ENCODE results near the gene UROS. TPM values are rescaled to one million over a fixed set of nuclear protein-coding genes. Genes with fewer than 3 reads are reported as not detected.

Gene UROS
- total RNA-seq, 2 donors from 2014 or later, result 29.0 to 30.7 TPM

DNA sequence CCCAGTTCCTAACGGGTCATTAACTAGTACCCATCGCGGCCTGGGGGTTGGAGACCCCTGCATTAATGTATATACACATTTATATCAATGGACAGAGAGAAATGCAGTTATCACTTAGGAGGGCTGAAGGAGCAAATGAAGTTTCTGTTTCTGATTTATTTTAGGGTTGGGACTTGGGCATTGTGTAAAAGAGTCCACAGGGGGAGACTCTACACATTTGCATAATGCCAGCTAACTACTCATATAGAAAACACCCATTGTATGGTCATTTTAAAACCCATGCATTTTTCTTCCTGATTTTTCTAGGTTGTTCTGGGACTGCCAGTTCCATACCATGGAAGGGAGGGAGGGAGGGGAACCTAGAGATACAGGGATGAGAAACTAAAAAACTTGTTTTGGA, 23.8 kb upstream of the UROS start:
- no peak overlapping the region for H3K27ac Mint-ChIP-seq

DNA sequence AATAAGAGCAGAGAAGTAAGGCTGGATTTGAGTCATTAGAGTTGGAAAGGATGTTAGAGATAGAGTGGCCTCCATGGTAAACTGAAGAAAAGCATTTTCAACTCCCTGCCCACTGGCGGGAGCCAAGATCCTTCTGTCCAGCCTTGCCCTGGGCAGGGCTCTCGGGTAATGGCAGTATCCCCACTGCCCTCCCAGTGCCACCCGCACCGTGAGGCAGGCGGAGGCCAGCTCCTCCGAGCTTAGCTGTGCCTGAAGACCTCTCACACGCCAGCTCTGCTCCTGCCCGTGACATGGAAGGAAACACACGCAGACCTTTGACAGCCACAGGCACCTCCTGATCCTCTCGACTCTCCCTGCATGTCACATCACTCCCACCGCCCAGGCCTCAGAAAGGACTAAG, 22.6 kb upstream of the UROS start:
- no peak overlapping the region for H3K27ac Mint-ChIP-seq
- H3K4me3 Mint-ChIP-seq, result no peak overlapping the region
- ATAC-seq, result no peak
- peaks cover 2% of the 10 kb centered on the region for H3K4me1 Mint-ChIP-seq
- no peaks in the 10 kb centered on the region for H3K9me3 ChIP-seq (ENCODE audit: control insufficient read depth, low read length, poor library complexity, severe bottlenecking)
- no peaks in the 10 kb centered on the region for H3K27me3 Mint-ChIP-seq
- DNase-seq, result no peak
- peaks cover 4% of the 10 kb centered on the region for H3K36me3 Mint-ChIP-seq (ENCODE audit: low read depth)

More for the DNA sequence above, 23.8 kb upstream of the UROS start:
- peaks cover 6% of the 10 kb centered on the region for H3K36me3 Mint-ChIP-seq (ENCODE audit: low read depth)
- ATAC-seq, result no peak
- H3K27me3 Mint-ChIP-seq, result no peaks in the 10 kb centered on the region
- no peaks in the 10 kb centered on the region for H3K9me3 ChIP-seq (ENCODE audit: control insufficient read depth, low read length, poor library complexity, severe bottlenecking)
- no peak overlapping the region for H3K4me3 Mint-ChIP-seq
- peaks cover 4% of the 10 kb centered on the region for H3K4me1 Mint-ChIP-seq
- DNase-seq, result no peak

DNA sequence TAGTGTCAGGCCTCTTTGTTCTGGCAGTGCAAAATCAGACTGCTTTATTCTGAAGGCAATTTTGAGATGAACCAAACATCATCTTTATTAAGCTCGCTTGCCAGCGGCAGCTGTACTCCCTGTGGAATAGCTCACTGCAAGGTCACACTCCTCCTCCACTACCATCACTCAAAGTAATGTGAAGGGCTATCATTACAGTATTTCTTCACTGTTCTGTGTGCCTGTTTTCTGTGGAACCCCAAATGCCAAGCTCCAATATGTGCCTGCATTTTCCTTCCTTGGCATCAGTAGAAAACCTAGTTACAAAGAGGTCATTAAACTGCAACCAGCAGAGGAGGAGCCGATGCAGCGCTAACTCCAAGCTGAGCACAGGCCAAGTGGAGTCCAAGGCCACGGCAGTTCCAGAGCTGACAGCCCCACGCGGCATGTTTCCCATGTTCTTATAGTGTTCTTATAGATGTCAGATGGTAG, 21.7 kb upstream of the UROS start:
- Mint-ChIP-seq H3K27ac (no peak overlapping the region), H3K4me3 (no peak overlapping the region), H3K4me1 (peaks cover 2% of the 10 kb centered on the region), H3K27me3 (no peaks in the 10 kb centered on the region), H3K36me3 (ENCODE audit: low read depth) (peaks cover 2% of the 10 kb centered on the region)
- no peaks in the 10 kb centered on the region for H3K9me3 ChIP-seq (ENCODE audit: control insufficient read depth, low read length, poor library complexity, severe bottlenecking)
- DNase-seq, result no peak
- no peak for ATAC-seq

DNA sequence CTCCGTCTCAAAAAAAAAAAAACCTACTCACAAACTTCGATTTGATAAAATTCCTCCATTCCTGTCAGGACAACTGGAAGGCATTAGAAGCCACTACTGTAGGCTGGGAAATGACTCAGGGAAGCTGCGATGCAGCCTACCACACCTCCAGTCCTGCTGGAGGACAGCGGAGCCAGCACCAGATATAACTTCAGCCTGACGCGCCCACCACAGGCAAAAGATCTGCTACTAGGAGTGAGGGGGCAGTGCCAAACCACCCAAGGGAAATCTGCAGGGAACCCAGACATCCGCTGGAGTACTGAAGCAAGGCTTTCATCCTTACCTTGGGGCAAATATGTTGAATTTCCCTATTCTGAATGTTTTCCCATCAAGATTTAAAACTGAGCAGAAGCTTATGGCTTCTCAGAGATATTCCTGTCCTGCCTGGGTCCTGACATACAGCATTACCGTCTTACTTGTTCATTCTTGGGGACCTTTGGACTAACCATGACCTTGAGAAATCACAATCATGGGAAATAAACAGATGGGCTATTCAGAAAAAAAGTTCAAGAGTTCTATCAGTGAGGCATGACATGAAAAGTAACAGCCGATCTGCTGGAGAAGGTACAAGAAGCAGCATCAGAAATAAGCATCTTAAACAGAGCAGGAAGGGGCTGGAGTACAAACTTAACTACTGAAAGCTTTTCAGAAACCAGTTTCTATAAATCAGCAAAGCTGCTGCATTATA, 20.7 kb upstream of the UROS start:
- Mint-ChIP-seq H3K36me3 (ENCODE audit: low read depth) (peaks cover 2% of the 10 kb centered on the region), H3K27me3 (no peaks in the 10 kb centered on the region), H3K27ac (peak overlapping the region; percentile 27), H3K4me1 (peaks cover 2% of the 10 kb centered on the region), H3K4me3 (no peak overlapping the region)
- no peak for DNase-seq
- no peaks in the 10 kb centered on the region for H3K9me3 ChIP-seq (ENCODE audit: control insufficient read depth, low read length, poor library complexity, severe bottlenecking)
- ATAC-seq, result no peak

DNA sequence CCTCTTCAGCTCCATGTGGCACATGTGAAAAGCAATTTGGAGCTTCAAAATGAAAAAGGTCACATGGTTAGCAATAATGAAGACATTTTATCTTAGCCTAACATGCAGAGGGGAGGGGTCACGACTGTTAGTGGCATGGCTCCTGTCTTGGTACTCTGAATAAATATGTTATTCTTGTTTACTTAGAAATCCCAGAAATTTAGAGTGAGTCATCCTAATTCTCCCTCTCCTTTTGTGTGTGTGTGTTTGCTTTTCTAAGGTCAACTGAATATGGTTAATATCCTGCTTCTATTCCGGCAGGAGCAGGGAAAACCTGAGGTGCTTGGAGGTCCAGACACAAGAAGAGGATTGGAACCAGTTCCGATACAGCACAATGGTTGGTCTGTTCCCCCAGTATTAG, 17.9 kb upstream of the UROS start:
- DNase-seq, result no peak
- no peak for ATAC-seq
- peaks cover 4% of the 10 kb centered on the region for H3K4me1 Mint-ChIP-seq
- peaks cover 7% of the 10 kb centered on the region for H3K36me3 Mint-ChIP-seq (ENCODE audit: low read depth)
- H3K27me3 Mint-ChIP-seq, result no peaks in the 10 kb centered on the region
- H3K9me3 ChIP-seq (ENCODE audit: control insufficient read depth, low read length, poor library complexity, severe bottlenecking), result peaks cover under 1% of the 10 kb centered on the region
- no peak overlapping the region for H3K27ac Mint-ChIP-seq
- H3K4me3 Mint-ChIP-seq, result no peak overlapping the region

DNA sequence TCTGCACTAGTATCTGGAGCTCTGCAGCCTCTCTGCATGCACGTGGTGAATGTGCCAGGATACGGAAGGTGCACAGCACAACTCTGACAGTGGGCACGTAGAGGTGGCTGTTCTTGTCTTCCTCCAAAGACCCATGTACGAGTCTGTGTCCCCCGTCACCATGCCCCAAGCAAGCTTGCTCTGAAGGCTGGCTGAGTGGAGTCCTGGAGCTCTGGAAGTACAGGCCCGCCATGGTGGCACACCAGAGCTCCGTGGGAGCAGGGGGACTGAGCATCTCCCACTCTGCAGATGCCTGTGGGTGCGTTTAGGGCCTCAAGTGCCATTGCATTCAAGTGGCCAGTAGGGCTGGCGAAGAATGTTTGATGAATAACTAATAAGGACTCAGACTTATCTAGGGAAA, 17.3 kb upstream of the UROS start:
- H3K27me3 Mint-ChIP-seq, result no peaks in the 10 kb centered on the region
- H3K4me1 Mint-ChIP-seq, result peaks cover 4% of the 10 kb centered on the region
- DNase-seq (no peak), ATAC-seq (no peak)
- H3K9me3 ChIP-seq (ENCODE audit: control insufficient read depth, low read length, poor library complexity, severe bottlenecking), result peaks cover 3% of the 10 kb centered on the region
- H3K36me3 Mint-ChIP-seq (ENCODE audit: low read depth), result peaks cover 10% of the 10 kb centered on the region
- H3K4me3 Mint-ChIP-seq, result no peak overlapping the region
- peak overlapping the region; percentile 21 for H3K27ac Mint-ChIP-seq

DNA sequence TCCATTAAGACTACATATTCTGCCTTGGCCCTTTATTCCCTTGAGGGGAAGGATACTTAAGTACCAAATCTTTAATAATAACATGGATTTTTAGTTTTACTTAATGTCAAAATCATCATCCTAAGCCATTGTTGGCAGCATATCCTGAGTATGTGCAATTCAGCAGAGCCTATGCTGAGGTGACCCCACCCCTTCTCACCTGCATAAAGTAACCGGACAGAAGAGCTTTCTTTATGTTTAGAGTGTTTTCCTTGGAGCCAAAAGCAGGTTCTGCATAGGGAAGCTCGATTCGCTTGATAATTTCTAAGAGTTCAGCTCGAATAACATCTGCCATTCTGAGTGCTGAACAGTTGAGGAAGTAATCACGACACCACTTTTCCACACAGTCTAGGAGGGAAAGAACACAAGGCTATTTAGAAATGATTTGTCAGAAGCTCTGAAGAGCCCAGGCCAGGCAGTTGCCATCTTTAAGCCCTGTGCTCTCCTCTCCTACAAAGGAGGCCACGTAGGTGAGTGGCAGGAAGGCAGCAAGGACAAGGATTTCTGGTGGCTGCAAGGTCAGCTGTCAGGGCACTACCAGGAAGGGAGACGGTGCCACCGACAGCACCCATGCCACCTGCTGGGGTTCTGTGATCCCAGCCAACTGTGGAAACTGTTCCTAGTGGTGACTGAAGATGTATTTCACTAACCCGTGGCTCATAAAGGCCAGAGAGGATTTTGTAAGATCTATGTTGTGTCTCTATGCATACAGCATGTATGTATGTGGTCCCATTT, 15.9 kb upstream of the UROS start:
- DNase-seq (no peak), ATAC-seq (no peak)
- peaks cover 3% of the 10 kb centered on the region for H3K9me3 ChIP-seq (ENCODE audit: control insufficient read depth, low read length, poor library complexity, severe bottlenecking)
- Mint-ChIP-seq H3K4me3 (no peak overlapping the region), H3K27me3 (no peaks in the 10 kb centered on the region), H3K36me3 (ENCODE audit: low read depth) (peaks cover 10% of the 10 kb centered on the region), H3K4me1 (peaks cover 4% of the 10 kb centered on the region), H3K27ac (no peak overlapping the region)

DNA sequence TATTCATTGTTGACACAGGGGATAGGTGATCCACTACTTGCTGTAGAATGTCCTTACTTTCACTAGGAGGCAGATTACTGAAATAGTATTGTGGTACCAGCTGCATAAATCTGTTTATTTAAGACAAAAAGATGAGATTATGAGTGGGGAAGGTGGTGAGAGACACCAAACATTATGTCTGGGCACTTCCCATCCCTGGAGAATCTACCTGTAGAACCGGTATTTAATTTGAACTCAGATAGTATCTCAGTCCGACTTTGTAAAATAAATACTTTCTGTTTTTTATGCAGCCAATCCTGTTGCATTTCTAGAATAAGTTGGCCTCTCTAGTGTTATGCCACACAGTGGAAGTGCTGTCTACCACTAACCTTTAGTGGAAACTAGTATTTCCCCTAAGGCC, 13.7 kb upstream of the UROS start:
- DNase-seq, result no peak
- Mint-ChIP-seq H3K27ac (peak overlapping the region; percentile 32), H3K27me3 (no peaks in the 10 kb centered on the region), H3K36me3 (ENCODE audit: low read depth) (peaks cover 10% of the 10 kb centered on the region), H3K4me1 (peaks cover 4% of the 10 kb centered on the region), H3K4me3 (no peak overlapping the region)
- H3K9me3 ChIP-seq (ENCODE audit: control insufficient read depth, low read length, poor library complexity, severe bottlenecking), result peaks cover 3% of the 10 kb centered on the region
- no peak for ATAC-seq

DNA sequence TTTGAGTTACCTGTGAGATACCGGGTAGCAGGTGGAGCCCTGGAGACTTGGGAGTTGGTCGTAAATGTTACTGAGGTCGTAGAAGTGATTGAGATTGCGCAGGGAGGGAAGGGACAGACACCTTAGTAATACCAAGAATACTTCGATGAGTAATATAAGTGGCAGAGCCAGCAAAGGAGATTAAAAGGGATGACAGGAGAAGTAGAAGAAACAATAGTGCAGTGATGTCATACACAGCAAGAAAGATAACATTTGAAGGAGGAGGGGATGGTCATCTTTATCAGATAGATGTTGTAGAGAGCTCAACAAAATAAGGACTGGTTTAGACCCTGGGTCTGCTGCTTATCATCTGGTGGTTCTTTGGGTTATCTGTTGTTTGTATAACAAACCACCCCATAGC, 5.3 kb upstream of the UROS start:
- H3K36me3 Mint-ChIP-seq (ENCODE audit: low read depth), result peaks cover 6% of the 10 kb centered on the region
- DNase-seq, result no peak
- no peak overlapping the region for H3K4me3 Mint-ChIP-seq
- H3K4me1 Mint-ChIP-seq, result peaks cover 8% of the 10 kb centered on the region
- peak overlapping the region; percentile 83 for H3K27ac Mint-ChIP-seq
- ATAC-seq, result no peak
- H3K27me3 Mint-ChIP-seq, result no peaks in the 10 kb centered on the region
- H3K9me3 ChIP-seq (ENCODE audit: control insufficient read depth, low read length, poor library complexity, severe bottlenecking), result no peaks in the 10 kb centered on the region

DNA sequence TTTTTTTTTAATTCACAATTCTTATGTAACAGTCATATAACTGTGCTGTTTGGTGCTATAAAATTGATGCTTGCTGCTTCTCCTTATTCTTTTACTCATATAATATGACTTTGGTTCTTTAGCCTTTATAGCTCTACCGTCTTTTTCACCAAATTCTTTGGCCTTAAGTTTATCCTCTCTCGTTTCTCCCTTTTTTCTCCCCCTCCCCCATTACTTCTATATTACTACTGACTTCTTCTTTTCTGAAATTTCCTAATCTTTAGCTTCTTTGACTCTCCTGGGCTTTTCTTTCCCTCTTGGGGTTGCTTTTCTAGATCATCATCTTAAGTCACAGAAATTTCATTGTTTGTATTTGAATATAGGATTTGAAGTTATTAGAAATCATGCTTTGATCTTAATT, 4.1 kb upstream of the UROS start:
- Mint-ChIP-seq H3K27ac (peak overlapping the region; percentile 83), H3K4me3 (no peak overlapping the region)

DNA sequence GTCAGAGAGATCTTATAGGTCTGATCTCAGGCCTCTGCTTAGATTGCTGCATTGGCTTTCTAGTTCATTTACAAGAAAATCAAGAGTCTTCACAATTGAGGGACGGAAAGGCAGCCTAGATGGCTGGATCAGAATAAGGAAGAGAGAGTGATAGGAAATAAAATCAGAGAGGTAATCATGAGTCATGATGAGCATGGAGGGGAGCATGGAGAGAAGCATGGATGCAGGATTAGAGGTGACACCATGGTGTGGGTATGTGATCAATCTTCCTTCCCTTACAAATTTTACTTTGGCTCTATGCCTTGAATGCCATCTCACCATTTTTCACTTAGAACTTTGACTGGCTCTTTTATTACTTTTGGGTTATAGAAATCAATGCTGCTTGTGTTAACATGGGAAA, 1.7 kb upstream of the UROS start:
- Mint-ChIP-seq H3K27me3 (no peaks in the 10 kb centered on the region), H3K4me3 (no peak overlapping the region), H3K27ac (no peak overlapping the region), H3K36me3 (ENCODE audit: low read depth) (peaks cover 6% of the 10 kb centered on the region), H3K4me1 (peaks cover 21% of the 10 kb centered on the region)
- no peaks in the 10 kb centered on the region for H3K9me3 ChIP-seq (ENCODE audit: control insufficient read depth, low read length, poor library complexity, severe bottlenecking)
- ATAC-seq (no peak), DNase-seq (no peak)

More for the DNA sequence above, 4.1 kb upstream of the UROS start:
- ATAC-seq (no peak), DNase-seq (no peak)
- H3K4me1 Mint-ChIP-seq, result peaks cover 9% of the 10 kb centered on the region
- H3K9me3 ChIP-seq (ENCODE audit: control insufficient read depth, low read length, poor library complexity, severe bottlenecking), result no peaks in the 10 kb centered on the region
- H3K27me3 Mint-ChIP-seq, result no peaks in the 10 kb centered on the region
- peaks cover 6% of the 10 kb centered on the region for H3K36me3 Mint-ChIP-seq (ENCODE audit: low read depth)

DNA sequence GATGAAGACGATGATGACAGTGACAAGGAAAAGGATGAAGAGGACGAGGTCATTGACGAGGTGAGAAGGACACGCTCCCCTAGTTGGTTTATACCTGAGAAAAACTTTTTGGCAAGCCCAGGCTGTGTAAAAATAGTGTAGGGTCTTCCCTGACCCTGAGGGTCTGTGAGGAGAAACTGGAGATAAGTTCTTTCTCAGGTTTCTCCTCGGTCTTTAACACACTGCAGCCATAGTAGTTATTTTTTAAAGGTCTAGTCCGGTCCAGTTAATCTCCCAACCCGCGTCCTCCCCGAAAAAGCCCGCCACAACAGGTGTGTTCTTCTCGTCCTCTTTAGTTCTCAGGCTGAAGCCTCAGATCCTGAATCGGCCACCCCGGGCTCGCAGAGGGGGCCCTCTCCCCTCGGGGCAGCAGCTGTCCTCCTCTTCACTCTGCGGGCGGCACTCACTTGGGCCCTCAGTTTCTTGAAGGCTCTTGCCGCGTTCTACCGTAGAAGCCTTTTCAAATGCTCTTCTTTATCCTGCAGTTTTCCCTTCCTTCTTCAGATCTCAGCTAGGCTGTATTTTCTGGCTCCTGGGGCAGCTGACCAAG, 699 bp upstream of the UROS start:
- Mint-ChIP-seq H3K27ac (no peak overlapping the region), H3K4me3 (no peak overlapping the region), H3K27me3 (no peaks in the 10 kb centered on the region), H3K4me1 (peaks cover 21% of the 10 kb centered on the region), H3K36me3 (ENCODE audit: low read depth) (peaks cover 6% of the 10 kb centered on the region)
- no peaks in the 10 kb centered on the region for H3K9me3 ChIP-seq (ENCODE audit: control insufficient read depth, low read length, poor library complexity, severe bottlenecking)
- ATAC-seq (peak; percentile 4), DNase-seq (no peak)

DNA sequence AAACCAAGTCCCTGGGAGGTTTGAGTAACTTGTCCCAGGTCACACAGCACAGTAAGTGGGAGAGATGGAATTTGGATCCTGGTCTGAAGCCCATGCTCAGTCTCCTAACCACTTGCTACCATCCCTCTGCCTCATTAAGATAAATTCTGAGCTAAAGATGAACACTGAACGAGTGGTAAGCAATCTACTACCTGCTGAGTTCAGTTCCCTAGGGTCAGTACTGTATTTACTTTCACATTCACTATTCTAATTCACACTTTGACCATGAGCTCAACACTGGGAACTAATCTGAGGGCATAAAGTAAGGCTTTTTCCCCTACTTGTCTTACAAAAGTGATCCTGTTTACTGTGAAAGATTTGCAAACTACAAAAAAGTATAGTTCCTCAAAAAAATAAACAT, 2.4 kb downstream of the UROS start:
- Mint-ChIP-seq H3K27me3 (no peaks in the 10 kb centered on the region), H3K36me3 (ENCODE audit: low read depth) (no peaks in the 10 kb centered on the region), H3K4me1 (peaks cover 17% of the 10 kb centered on the region), H3K4me3 (no peak overlapping the region), H3K27ac (no peak overlapping the region)
- H3K9me3 ChIP-seq (ENCODE audit: control insufficient read depth, low read length, poor library complexity, severe bottlenecking), result no peaks in the 10 kb centered on the region
- DNase-seq, result no peak
- ATAC-seq, result no peak
